Inferior parietal cortex (tissue), 1 donor: ENCODE data around the gene MID1.

ENCODE experiments used
- DNase-seq: peaks from one replicate; pipeline ENCODE4 v3.0.0-alpha.2; 2016; ENCODE audit errors: extremely low spot score

Gene MID1

DNA sequence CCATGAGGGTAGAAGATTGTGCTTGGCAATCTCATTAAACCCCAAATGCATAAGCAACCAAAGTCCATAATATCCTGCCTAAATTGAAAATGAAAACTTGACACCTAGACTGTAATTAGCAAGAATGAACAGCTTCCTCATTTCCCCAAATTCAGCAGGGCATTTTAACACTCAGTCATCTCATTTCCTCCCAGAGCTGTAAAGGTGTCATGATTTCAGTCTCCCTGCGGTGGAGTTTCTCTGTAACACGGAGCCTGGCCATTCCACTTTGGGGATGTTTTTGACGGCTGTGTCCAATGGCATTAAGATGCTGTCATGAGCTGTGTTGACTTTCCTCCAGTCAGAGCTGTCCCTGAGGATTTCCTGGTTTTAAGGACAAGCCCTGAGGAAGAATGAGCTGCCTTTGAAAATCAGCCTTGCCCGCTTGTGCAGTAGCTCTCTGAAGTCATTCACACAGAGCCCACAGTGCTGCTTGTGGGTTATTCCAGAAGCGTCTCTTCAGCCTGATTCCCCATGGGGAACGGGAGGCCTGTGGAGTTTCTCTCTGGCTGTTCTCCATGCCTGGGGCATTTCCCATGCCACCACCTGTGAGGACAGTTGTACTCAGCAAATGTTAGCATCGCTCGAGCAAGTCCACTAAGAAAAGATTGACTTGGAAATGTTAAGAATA, 187.0 kb downstream of the MID1 start:
- no peak for DNase-seq

DNA sequence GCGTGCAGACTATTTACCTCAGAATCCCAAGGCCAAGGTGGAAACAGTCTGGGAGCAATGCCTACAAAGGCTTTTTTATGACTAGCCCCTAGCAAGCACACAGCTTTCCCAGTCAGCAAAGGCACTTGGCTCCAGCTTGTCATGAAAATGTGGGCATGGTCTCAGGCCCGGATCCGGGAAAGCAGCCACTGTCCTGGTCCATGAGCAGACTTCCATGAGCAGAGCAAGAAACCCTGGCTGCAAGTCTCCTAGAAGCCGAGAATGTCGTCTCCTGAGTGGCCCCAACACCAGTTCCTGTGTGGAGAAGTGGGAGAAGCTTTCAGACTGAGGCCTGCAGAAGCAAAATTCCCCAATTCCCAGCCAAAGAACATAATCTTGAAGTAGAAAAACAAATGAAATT, 190.5 kb downstream of the MID1 start:
- no peak for DNase-seq

GRCh38 chrX:10427249-10427648, 193.1 kb downstream of the MID1 start:
- no peak for DNase-seq

DNA sequence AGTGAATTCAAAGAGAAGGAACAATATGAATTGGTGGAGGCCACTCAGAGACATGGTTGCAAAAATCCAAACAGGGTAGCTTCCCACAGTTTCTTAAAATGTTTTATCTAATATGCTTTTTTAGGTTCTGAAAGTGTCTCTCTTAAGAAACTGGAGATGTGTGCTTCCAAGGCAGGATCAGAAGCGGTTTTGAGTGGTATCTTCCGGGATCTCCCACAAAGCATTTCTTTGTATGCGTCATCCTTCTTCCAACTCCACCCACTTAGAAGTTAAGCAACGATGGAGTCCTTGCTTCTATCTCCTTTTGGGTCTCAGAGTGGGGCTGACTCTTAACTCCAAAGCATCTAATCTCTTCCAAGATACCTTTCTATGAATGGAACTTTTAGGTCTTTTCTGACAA, 196.7 kb downstream of the MID1 start:
- DNase-seq, result no peak

GRCh38 chrX:10420134-10420533, 200.3 kb downstream of the MID1 start:
- no peak for DNase-seq

DNA sequence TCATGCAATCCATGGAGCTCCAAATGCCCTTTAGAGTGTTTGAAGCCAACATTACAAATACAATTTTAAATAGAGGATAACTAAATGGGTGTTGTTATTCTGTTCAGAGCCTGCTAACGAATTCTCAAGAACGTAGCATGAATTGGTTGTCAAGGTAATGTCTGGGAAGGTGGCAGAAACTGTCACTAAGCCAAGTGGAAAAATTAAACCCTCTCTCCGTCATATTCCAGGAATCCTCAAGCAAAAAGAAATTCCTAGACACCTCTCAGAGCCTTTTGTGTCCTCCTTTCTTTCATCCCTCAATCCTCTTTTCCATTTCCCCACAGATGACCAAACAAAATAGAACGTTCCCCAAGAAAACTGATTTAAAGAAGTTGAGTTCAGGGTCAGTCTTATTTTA, 204.0 kb downstream of the MID1 start:
- DNase-seq, result no peak

DNA sequence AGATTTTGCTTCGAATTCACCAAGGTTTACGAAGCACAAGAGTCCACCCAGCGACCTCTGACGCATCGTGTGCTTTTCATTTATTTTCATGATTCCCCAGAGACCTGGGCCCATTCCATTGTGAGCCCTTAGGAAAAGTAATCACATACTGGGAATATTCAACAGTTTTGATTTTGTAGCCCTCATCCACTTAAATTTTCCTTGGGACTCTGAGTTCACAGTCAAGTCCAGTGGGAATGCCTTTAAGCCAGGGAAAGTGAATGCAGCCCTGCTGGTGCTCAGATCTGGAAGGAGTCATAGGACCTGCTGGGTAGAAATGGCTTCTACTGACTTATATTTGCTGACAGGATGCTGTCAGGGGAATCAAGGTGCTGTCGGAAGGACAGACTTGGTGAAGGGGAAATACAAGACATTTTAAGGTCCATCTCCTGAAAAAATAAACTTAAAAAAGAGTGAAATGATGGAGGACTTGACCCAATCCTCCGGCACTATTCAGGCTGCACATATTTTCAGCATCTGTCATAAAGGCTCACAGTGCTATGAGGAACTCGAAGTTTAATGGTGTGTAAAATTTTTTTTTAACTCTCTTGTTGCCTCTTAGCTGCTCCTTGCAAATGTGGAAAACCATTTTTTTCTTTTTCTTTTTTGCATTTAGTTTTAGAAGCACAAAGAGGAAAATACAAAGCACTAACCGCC, 204.9 kb downstream of the MID1 start:
- DNase-seq, result no peak

- DNase-seq, result no peak
Measured at GRCh38 chrX:10414862-10415261, 205.5 kb downstream of the MID1 start.

DNA sequence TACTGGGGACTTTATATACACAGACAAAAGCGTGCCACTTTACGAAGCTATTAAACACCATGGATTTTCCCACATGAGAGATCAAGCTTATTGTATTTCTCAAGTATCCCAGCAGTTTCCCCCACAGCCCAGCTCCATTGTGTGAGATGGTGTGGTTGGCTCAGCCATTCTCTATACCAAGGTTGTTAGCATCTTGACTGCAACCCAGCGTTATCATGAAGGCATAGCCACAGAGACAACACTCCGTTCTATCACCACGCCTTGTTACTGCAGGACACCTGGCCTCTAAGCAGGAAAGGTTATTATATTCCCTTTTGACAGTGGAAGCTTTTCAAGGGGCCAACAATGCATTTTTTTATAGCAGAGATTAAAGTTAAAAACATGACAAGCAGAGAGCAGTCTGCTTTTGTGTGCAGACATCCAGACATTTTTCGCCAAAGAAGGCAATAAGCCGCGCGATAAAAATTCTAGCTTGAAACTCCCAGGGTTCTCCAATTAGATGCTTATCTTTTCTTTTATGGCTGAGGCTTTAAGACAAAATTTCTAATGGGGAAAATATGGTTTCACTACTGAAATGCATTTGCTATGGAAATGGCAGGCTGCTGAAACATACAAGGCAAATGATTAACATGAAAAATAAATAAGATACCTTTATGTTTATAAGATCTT, 206.1 kb downstream of the MID1 start:
- DNase-seq, result no peak

GRCh38 chrX:10404436-10404835, 215.9 kb downstream of the MID1 start:
- no peak for DNase-seq

DNA sequence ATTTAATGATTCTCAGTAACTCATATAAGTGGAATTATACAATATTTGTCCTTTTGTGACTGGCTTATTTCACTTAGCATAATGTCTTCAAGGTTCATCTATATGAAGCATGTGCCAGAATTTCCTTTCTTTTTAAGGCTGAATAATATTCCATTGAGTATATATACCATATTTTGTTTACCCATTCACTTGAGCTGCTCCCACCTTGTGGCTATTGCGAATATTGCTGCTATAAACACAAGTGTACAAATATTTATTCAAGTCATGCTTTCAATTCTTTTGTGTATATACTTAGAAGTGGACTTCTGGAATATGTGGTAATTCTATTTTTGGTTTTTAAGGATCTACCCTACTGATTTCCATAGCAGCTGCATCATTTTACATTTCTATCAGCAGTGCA, 219.1 kb downstream of the MID1 start:
- DNase-seq, result no peak

GRCh38 chrX:10399043-10399741, 221.2 kb downstream of the MID1 start:
- DNase-seq, result no peak

DNA sequence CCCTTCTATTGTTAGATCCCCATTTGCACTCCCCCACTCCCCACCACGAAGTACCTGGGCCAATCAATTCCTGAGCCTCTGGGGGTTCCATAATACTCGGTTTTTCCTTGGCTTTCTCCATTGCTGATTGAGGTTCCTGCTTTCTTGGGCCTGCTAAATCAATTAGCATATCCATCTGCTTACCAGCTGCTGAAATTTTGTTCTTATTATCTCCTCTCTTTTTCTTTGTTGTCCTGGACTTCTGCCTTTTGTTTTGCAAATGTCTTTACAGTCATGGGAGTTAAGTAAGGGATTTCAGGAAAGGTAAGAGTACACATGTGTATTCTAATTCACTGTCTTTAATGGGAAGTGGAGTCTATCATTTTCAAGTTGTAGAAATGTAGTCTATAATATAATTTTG, 222.2 kb downstream of the MID1 start:
- DNase-seq, result no peak

- DNase-seq, result no peak
Measured at GRCh38 chrX:10397349-10397748, 223.0 kb downstream of the MID1 start.

DNA sequence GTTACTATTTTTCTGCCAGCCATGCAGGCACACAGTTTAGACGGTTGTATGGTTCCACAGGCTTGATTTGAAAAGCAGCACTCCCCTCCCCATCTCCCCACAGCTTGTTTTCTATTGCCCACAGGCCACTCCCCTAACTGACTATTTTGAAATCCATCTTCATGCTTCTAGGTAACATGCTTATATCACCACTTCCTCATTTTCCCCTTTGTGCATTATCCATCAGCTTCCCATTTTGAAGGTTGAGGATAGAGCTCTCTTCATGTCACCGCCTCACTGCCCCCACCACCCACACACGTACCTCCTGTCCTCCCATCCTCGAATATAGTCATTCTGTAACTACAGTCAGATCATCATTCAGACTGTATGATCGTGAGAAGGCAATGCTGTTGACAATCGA, 224.7 kb downstream of the MID1 start:
- no peak for DNase-seq
